H7 (cell line): ENCODE results near the gene MGAT4B. TPM values are rescaled to one million over a fixed set of nuclear protein-coding genes. Genes with fewer than 3 reads are reported as not detected.
"Not testable (repeated sequence)": the region's sequence is repeated elsewhere in the genome, so short reads cannot be mapped to it uniquely, and the experiment has no call there.

Source experiments
- DNase-seq: peaks from one replicate; pipeline ENCODE4 v3.0.0; 2012
- H3K27me3 ChIP-seq: 2 replicates; pipeline ENCODE4 v1.6.0; 2011; ENCODE audit warnings: mild to moderate bottlenecking, low read length; ENCODE audit not compliant: control insufficient read depth, insufficient read depth
- H3K36me3 ChIP-seq: replicated peaks from 2 replicates; pipeline ENCODE4 v1.5.1; 2011; ENCODE audit warnings: low read length; ENCODE audit not compliant: control insufficient read depth, insufficient read depth
- H3K4me3 ChIP-seq: 2 replicates; pipeline ENCODE4 v1.5.1; 2011; ENCODE audit warnings: low read depth, mild to moderate bottlenecking, control low read depth, low read length, moderate library complexity; ENCODE audit not compliant: insufficient read depth
- total RNA-seq: library from RNA; depleted of rRNA; stranded (reverse); fragments of >200 nt; shearing (Covaris generic); gene quantifications from 2 replicates; pipeline ENCODE4 v1.2.3, GENCODE V29; 2014; rRNA removed

Gene MGAT4B
- total RNA-seq: 131 and 148 TPM in 2 replicates

- H3K27me3 ChIP-seq: no peaks in the 10 kb centered on the region
- DNase-seq: peak; percentile 98
- H3K36me3 ChIP-seq: no peaks in the 10 kb centered on the region
- peak within 1 kb of the TSS; percentile 85 for H3K4me3 ChIP-seq
These were observed at the start of gene MGAT4B for GRCh38 chr5:179806250-179807048. TSS of gene MGAT4B (minus strand) at chr5:179806866. CDS start at chr5:179806583, 283 bp downstream.

GRCh38 chr5:179854356-179854755, 47.7 kb upstream of the MGAT4B start:
- Histone ChIP-seq H3K36me3 (peaks cover 23% of the 10 kb centered on the region), H3K4me3 (no peak overlapping the region), H3K27me3 (no peaks in the 10 kb centered on the region)
- no peak for DNase-seq

- H3K36me3 ChIP-seq: peaks cover 24% of the 10 kb centered on the region
- no peaks in the 10 kb centered on the region for H3K27me3 ChIP-seq
- no peak overlapping the region for H3K4me3 ChIP-seq
- DNase-seq: no peak
These were observed 46.4 kb upstream of the MGAT4B start for GRCh38 chr5:179852993-179853547.

GRCh38 chr5:179841621-179842020, 35.0 kb upstream of the MGAT4B start:
- peaks cover 26% of the 10 kb centered on the region for H3K36me3 ChIP-seq
- DNase-seq: no peak

GRCh38 chr5:179840766-179841165, 34.1 kb upstream of the MGAT4B start:
- H3K4me3 ChIP-seq: no peak overlapping the region
- peaks cover 31% of the 10 kb centered on the region for H3K36me3 ChIP-seq
- DNase-seq: peak; percentile 35
- no peaks in the 10 kb centered on the region for H3K27me3 ChIP-seq

More at GRCh38 chr5:179841621-179842020, 35.0 kb upstream of the MGAT4B start:
- no peaks in the 10 kb centered on the region for H3K27me3 ChIP-seq
- H3K4me3 ChIP-seq: no peak overlapping the region

- Histone ChIP-seq H3K36me3 (peaks cover 31% of the 10 kb centered on the region), H3K27me3 (no peaks in the 10 kb centered on the region)
These were observed 33.7 kb upstream of the MGAT4B start for GRCh38 chr5:179840321-179840720.

GRCh38 chr5:179839328-179840256, 32.9 kb upstream of the MGAT4B start:
- H3K27me3 ChIP-seq: no peaks in the 10 kb centered on the region
- H3K36me3 ChIP-seq: peaks cover 31% of the 10 kb centered on the region
- no peak overlapping the region for H3K4me3 ChIP-seq
- DNase-seq: no peak

More at GRCh38 chr5:179840321-179840720, 33.7 kb upstream of the MGAT4B start:
- no peak overlapping the region for H3K4me3 ChIP-seq
- no peak for DNase-seq

- Histone ChIP-seq H3K36me3 (peaks cover 46% of the 10 kb centered on the region), H3K27me3 (no peaks in the 10 kb centered on the region), H3K4me3 (no peak overlapping the region)
- no peak for DNase-seq
These were observed 30.7 kb upstream of the MGAT4B start for GRCh38 chr5:179837076-179838011.

- H3K27me3 ChIP-seq: no peaks in the 10 kb centered on the region
- peaks cover 50% of the 10 kb centered on the region for H3K36me3 ChIP-seq
- peak; percentile 57 for DNase-seq
- no peak overlapping the region for H3K4me3 ChIP-seq
These were observed 29.8 kb upstream of the MGAT4B start for GRCh38 chr5:179836225-179837019.

- not testable (repeated sequence) for H3K27me3 ChIP-seq, DNase-seq, H3K4me3 ChIP-seq
- H3K36me3 ChIP-seq: peaks cover 51% of the 10 kb centered on the region
These were observed 28.2 kb upstream of the MGAT4B start for GRCh38 chr5:179834871-179835270.

GRCh38 chr5:179834120-179834519, 27.5 kb upstream of the MGAT4B start:
- Histone ChIP-seq H3K27me3 (no peaks in the 10 kb centered on the region), H3K4me3 (no peak overlapping the region), H3K36me3 (peaks cover 52% of the 10 kb centered on the region)
- peak; percentile 44 for DNase-seq

- Histone ChIP-seq H3K27me3 (no peaks in the 10 kb centered on the region), H3K4me3 (no peak overlapping the region), H3K36me3 (peaks cover 55% of the 10 kb centered on the region)
- peak; percentile 24 for DNase-seq
These were observed 27.0 kb upstream of the MGAT4B start for GRCh38 chr5:179833709-179834070.

GRCh38 chr5:179833056-179833708, 26.5 kb upstream of the MGAT4B start:
- Histone ChIP-seq H3K36me3 (peaks cover 54% of the 10 kb centered on the region), H3K27me3 (no peaks in the 10 kb centered on the region), H3K4me3 (no peak overlapping the region)
- DNase-seq: peak; percentile 33
